Upper lobe of left lung (tissue), 6 donors: ENCODE data around the gene CRYBA2. TPM values are rescaled to one million over a fixed set of nuclear protein-coding genes. Genes with fewer than 3 reads are reported as not detected.

Experiments
- ATAC-seq, 2 donors: fragments of 200-7000 bp; cut with Tn5 transposase; one replicate each; pipeline ENCODE4 v1.9.1; 2022; ENCODE audit warnings: mild to moderate bottlenecking in 2 of 2, moderate library complexity in 2 of 2; ENCODE audit not compliant: low FRiP score in 2 of 2
- DNase-seq, 2 donors: peaks; one replicate each; pipeline ENCODE4 v3.0.0-alpha.2; 2019 to 2020
- H3K27ac ChIP-seq, 4 donors: fragments of 200-600 bp; sonication (generic); one replicate each; pipeline ENCODE4 v1.5.1; 2016 to 2019
- H3K27me3 ChIP-seq, 4 donors: fragments of 200-600 bp; sonication (generic); one replicate each; pipeline ENCODE4 v1.5.1; 2017 to 2019
- H3K36me3 ChIP-seq, 4 donors: fragments of 200-600 bp; sonication (generic); one replicate each; pipeline ENCODE4 v1.5.1; 2016 to 2019
- H3K4me1 ChIP-seq, 4 donors: fragments of 200-600 bp; sonication (generic); one replicate each; pipeline ENCODE4 v1.5.1; 2018 to 2019
- H3K4me3 ChIP-seq, 4 donors: fragments of 200-600 bp; sonication (generic); one replicate each; pipeline ENCODE4 v1.5.1; 2017 to 2019; ENCODE audit warnings: mild to moderate bottlenecking in 2 of 4, moderate library complexity in 1 of 4
- H3K9me3 ChIP-seq, 4 donors: fragments of 200-600 bp; sonication (generic); one replicate each; pipeline ENCODE4 v1.5.1; 2018 to 2019
- EP300 ChIP-seq, 4 donors: sonication (generic); formaldehyde crosslinking; IDR thresholded peaks; one replicate each; pipeline ENCODE4 v1.5.1; 2017; ENCODE audit warnings: antibody characterized with exemption in 4 of 4, control low read depth in 2 of 4
- POLR2A ChIP-seq, 4 donors: fragments of 450-650 bp; IDR thresholded peaks; one replicate each; pipeline ENCODE4 v1.5.1; 2016 to 2017; ENCODE audit warnings: antibody characterized with exemption in 4 of 4, mild to moderate bottlenecking in 2 of 4
- POLR2AphosphoS5 ChIP-seq, 2 donors: sonication (generic); formaldehyde crosslinking; IDR thresholded peaks; one replicate each; pipeline ENCODE4 v1.5.1; 2017; ENCODE audit warnings: antibody characterized with exemption in 2 of 2
- WGBS, 2 donors: methylation state at CpG; one replicate each; pipeline ENCODE4 v1.1.5; 2017 to 2018; 5-methylcytosine and 5-hydroxymethylcytosine counted together
- total RNA-seq, 6 donors: library from RNA; depleted of rRNA in 4 of 6; stranded (reverse); fragments of >200 nt in 4 of 6; gene quantifications; one replicate each; pipeline versions ENCODE4 v1.1.0 to v1.2.1, GENCODE V29; 2016 to 2021
- TF ChIP-seq, protein P1 (sequence below), 6 experiments: fragments of 450-650 bp in 4 of 6; fragments of 200-600 bp in 2 of 6; sonication (generic) in 2 of 6; IDR thresholded peaks; one replicate each; pipeline ENCODE4 v1.5.1; 2016 to 2019; ENCODE audit warnings: antibody characterized with exemption in 6 of 6
- donor health status: DM: no; HTN: no; CAD: no; lungs with moderate emphysema.
- donor health status: DM: no; HTN: yes; CAD: no; lungs with severe emphysema.

Gene CRYBA2
- total RNA-seq, 6 donors from 2014 or later: not detected

DNA sequence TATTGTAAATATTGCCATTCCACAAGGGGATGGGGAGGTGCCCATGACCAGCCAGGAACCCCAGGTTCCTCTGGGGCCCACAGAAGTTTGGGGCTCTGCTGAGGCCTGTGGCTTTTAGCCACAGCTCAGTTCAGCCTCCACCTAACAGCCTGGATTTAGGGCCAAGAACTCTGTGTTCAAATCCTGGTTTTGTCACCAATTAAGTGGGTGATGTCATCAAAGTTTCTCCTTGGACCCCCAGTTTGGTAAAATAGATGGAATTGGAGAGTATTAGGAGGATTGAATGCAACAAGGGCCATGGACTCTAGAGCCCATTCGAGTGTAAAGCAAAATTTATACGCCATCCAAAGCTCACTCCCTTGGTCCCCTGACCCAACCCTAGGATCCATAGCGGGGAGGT is 5.1 kb downstream of the CRYBA2 start:
- Histone ChIP-seq H3K4me3 (no peak overlapping the region), H3K27ac (no peak overlapping the region), H3K36me3 (no peaks in the 10 kb centered on the region), H3K4me1 (peaks cover 22 to 36% (median 26%) of the 10 kb centered on the region in 4 donors), H3K9me3 (no peaks in the 10 kb centered on the region), H3K27me3 (peaks cover 3 to 84% (median 53%) of the 10 kb centered on the region in 4 donors)
- ATAC-seq (no peak), DNase-seq (no peak)
- TF ChIP-seq POLR2A (IDR thresholded peaks at IDR 0.05) (no peak), POLR2AphosphoS5 (IDR thresholded peaks at IDR 0.05) (no peak)
- WGBS, 2 donors: 61 to 69% methylated on average over 3 of the region's 3 CpGs

DNA sequence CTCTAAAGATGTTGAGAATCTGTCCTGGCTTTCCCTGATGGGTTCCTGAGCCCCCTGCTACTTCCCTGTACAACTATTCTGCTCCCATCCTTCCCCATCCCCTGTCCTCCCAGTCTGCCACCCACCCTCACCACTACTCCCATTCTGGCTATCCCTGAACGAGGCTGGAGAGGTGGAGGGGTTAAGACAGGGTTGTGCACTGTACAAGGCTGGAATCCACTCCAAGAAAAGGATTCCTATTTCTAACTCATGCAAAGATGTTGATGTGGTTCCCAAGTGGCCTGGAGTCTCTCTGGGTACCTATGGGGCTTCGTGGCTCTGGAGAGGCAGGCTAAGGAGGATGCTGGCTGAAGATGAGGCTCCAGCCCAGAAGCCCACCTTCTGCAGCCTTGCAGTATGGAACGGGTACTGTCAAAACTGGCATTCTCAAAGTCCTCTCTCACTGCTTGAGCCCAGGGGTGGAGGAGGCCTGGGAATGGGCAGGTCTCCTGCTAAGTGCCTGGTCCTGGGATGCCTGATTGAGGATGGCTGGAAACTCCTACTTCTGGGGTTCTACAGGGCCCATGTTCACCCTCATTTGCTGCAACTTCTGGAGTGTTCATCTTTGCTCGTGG is 7.0 kb downstream of the CRYBA2 start:
- H3K9me3 ChIP-seq: no peaks in the 10 kb centered on the region
- no peak for ATAC-seq
- DNase-seq: no peak
- H3K27ac ChIP-seq: no peak overlapping the region
- H3K4me1 ChIP-seq: peaks cover 29 to 37% (median 32%) of the 10 kb centered on the region in 4 donors
- no peak for TF ChIP-seq POLR2A (IDR thresholded peaks at IDR 0.05)
- no peak for TF ChIP-seq EP300 (IDR thresholded peaks at IDR 0.05)
- no peak for TF ChIP-seq POLR2AphosphoS5 (IDR thresholded peaks at IDR 0.05)
- TF ChIP-seq, protein P1, sequence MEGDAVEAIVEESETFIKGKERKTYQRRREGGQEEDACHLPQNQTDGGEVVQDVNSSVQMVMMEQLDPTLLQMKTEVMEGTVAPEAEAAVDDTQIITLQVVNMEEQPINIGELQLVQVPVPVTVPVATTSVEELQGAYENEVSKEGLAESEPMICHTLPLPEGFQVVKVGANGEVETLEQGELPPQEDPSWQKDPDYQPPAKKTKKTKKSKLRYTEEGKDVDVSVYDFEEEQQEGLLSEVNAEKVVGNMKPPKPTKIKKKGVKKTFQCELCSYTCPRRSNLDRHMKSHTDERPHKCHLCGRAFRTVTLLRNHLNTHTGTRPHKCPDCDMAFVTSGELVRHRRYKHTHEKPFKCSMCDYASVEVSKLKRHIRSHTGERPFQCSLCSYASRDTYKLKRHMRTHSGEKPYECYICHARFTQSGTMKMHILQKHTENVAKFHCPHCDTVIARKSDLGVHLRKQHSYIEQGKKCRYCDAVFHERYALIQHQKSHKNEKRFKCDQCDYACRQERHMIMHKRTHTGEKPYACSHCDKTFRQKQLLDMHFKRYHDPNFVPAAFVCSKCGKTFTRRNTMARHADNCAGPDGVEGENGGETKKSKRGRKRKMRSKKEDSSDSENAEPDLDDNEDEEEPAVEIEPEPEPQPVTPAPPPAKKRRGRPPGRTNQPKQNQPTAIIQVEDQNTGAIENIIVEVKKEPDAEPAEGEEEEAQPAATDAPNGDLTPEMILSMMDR (IDR thresholded peaks at IDR 0.05): no peak
- H3K36me3 ChIP-seq: no peaks in the 10 kb centered on the region
- no peak overlapping the region for H3K4me3 ChIP-seq
- WGBS, 2 donors: 44% methylated on average over 3 to 4 of the region's 4 CpGs
- H3K27me3 ChIP-seq: peaks cover 3 to 86% (median 60%) of the 10 kb centered on the region in 4 donors

DNA sequence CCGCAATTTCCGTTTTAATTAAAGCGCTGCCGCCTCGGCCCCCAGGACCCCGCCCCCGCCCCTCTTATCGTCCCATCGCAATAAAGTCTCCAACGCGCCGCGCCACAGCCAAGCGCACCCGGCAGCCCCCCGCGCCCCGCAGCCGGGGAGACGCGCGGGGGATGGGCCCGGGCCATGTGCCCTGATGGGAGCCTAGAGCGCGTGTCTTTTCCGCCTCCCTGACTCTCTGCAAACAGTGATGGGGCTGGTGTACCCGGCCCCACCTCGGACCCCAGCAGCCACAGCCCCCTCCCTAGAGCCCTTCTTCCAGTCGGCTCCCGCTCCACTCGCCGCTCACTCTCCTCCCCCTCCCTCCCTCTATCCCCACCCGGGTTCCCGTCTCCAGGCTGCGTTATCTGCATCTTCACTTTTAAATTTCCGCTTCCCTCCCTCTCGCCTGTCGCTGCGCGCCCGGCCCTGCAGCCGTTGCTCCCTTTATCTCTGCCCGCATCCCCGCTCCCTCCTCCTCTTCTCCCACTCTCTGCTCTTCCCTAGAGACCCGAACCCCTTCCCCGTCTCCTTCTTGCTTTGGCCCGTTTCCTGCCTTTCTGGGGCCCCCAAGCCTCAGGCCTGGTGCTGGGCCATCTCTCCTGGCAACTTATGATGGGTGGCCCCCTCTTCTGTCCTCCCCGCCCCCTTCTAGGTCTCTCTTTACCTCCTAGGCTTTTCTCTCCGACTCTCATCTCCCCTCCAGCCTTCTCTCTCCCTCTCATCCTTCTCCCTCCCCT is 7.7 kb downstream of the CRYBA2 start:
- H3K27ac ChIP-seq: no peak overlapping the region
- H3K27me3 ChIP-seq: peaks cover 3 to 88% (median 64%) of the 10 kb centered on the region in 4 donors
- no peaks in the 10 kb centered on the region for H3K36me3 ChIP-seq
- no peak for TF ChIP-seq POLR2A (IDR thresholded peaks at IDR 0.05)
- TF ChIP-seq, protein P1 (IDR thresholded peaks at IDR 0.05): no peak
- TF ChIP-seq EP300 (IDR thresholded peaks at IDR 0.05): no peak
- peak overlapping the region in 1 of 4 donors; percentile 22 for H3K4me3 ChIP-seq
- H3K4me1 ChIP-seq: peaks cover 35 to 44% (median 38%) of the 10 kb centered on the region in 4 donors
- DNase-seq (no peak), ATAC-seq (no peak)
- WGBS, 2 donors: 6 to 7% methylated on average over 23 to 37 of the region's 49 CpGs
- no peaks in the 10 kb centered on the region for H3K9me3 ChIP-seq

DNA sequence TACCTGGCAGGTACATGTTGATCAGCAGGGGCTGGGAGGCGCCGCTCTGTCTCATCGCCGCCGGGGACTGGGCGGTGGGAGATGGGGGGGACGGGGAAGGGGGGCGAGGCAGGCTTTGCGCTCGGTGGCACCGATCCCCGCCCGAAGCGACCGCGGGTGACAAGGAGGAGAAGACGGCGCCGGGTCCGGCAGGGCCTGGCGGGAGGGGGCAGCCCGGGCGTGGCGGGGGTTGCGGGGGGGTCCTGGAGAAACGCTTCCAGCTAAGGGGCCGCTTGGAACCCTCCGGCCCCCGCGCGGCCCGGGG is 8.2 kb downstream of the CRYBA2 start, which contains the start of gene FEV:
Gene FEV, minus strand, starts transcription at position 164 of the 304 bp plus-strand sequence. Its CDS starts 109 bp downstream, at position 55.
- no peaks in the 10 kb centered on the region for H3K9me3 ChIP-seq
- TF ChIP-seq EP300 (IDR thresholded peaks at IDR 0.05) (no peak), POLR2AphosphoS5 (IDR thresholded peaks at IDR 0.05) (no peak), POLR2A (IDR thresholded peaks at IDR 0.05) (no peak)
- TF ChIP-seq, protein P1 (IDR thresholded peaks at IDR 0.05): no peak
- no peak within 1 kb of the TSS for H3K27ac ChIP-seq
- peak within 1 kb of the TSS in 2 of 4 donors; percentile 5 to 22 for H3K4me3 ChIP-seq
- H3K27me3 ChIP-seq: peaks cover 3 to 89% (median 65%) of the 10 kb centered on the region in 4 donors
- H3K36me3 ChIP-seq: no peaks in the 10 kb centered on the region
- WGBS, 2 donors: 1 to 6% methylated on average over 6 to 11 of the region's 32 CpGs
- ATAC-seq (no peak), DNase-seq (peak in 1 of 2 donors; percentile 78)
- peaks cover 38 to 50% (median 42%) of the 10 kb centered on the region in 4 donors for H3K4me1 ChIP-seq

DNA sequence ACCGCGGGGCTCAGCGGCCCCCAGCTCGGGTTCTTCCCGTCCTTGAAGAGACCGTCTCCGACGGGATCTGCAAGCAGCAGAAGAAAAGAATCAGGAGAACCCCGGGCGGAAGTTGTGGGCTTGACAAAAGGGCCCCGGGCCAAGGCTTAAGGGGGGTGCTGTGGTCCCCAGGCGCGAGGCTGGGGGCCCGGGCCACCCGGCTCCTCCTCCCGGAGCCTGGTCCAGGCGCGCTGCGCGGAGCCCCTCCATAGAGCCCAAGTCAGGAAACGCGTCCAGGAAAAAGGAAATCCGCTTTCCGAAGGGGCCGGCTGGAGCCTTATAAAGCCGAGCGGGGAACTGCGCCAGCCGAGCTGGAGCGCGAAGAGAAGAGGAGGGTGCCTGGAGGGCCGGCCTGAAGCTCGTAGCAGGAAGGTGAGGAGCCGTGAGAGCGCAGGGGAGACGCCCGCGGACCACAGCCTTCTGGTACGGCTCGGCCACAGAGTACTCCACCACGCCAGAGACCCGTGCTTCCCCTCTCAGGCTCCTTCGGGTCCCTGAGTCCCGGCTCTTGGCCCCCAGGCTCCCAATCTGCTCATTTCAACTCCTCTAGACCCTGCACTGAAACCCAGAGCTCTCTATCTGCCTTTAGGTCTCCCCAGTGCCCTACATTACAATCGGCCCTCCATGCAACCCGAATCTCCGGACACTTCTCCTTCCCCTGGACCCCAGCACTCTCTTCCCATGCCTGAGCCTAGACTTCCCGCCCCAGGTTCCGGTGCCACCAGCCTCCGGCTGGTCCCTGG is 8.8 kb downstream of the CRYBA2 start:
- Histone ChIP-seq H3K9me3 (no peaks in the 10 kb centered on the region), H3K4me1 (peaks cover 41 to 53% (median 46%) of the 10 kb centered on the region in 4 donors), H3K36me3 (no peaks in the 10 kb centered on the region), H3K27ac (no peak overlapping the region), H3K4me3 (peak overlapping the region in 2 of 4 donors; percentile 5 to 22), H3K27me3 (peaks cover 3 to 90% (median 63%) of the 10 kb centered on the region in 4 donors)
- ATAC-seq (no peak), DNase-seq (peak in 1 of 2 donors; percentile 78)
- WGBS, 2 donors: 1 to 3% methylated on average over 8 to 50 of the region's 50 CpGs
- TF ChIP-seq, protein P1 (IDR thresholded peaks at IDR 0.05): no peak
- no peak for TF ChIP-seq EP300 (IDR thresholded peaks at IDR 0.05)
- no peak for TF ChIP-seq POLR2A (IDR thresholded peaks at IDR 0.05)
- no peak for TF ChIP-seq POLR2AphosphoS5 (IDR thresholded peaks at IDR 0.05)
